ENCODE measurements around the gene F11R. TPM values are rescaled to one million over a fixed set of nuclear protein-coding genes. Genes with fewer than 3 reads are reported as not detected.
"Not testable (repeated sequence)": the region's sequence is repeated elsewhere in the genome, so short reads cannot be mapped to it uniquely, and the experiment has no call there.

The F11R gene
- total RNA-seq, 1 experiment from 2014 or later, result 196 TPM

GRCh38 chr1:161017756-161018630, 3.0 kb downstream of the F11R start:
- intact Hi-C loops (cut with micrococcal nuclease; ENCODE audit: unreplicated experiment), result no loop called here
- Histone ChIP-seq H3K9me3 (no peaks in the 10 kb centered on the region), H3K4me3 (ENCODE audit: low read depth, low read length) (no peak overlapping the region), H3K36me3 (ENCODE audit: control insufficient read depth, insufficient read depth, low read length) (no peaks in the 10 kb centered on the region; the same call in none of the 2 replicates), H3K27me3 (replicated peaks; ENCODE audit: control insufficient read depth, insufficient read depth, low read length) (no peaks in the 10 kb centered on the region), H3K4me1 (peaks cover 62% of the 10 kb centered on the region)
- Mint-ChIP-seq H3K4me1 (ENCODE audit: low read depth, unreplicated experiment) (peaks cover 55% of the 10 kb centered on the region), H3K36me3 (ENCODE audit: insufficient read depth, unreplicated experiment) (peaks cover 57% of the 10 kb centered on the region), H3K27me3 (ENCODE audit: insufficient read depth, unreplicated experiment) (no peaks in the 10 kb centered on the region), H3K27ac (ENCODE audit: unreplicated experiment) (peak overlapping the region; percentile 80), H3K9me3 (ENCODE audit: unreplicated experiment) (no peaks in the 10 kb centered on the region), H3K4me3 (ENCODE audit: unreplicated experiment) (peak overlapping the region; percentile 89)
- no peak for TF ChIP-seq CTCF (IDR thresholded peaks at IDR 0.05; ENCODE audit: insufficient read depth in 1 of 2, low read depth in 1 of 2, low read length in 1 of 2, severe bottlenecking in 1 of 2, unreplicated experiment in 1 of 2)
- DNase-seq, result no peak
- POLR2A ChIA-PET, result interaction anchor here (0.7 kb wide), 1 partner anchor 21 kb away, joined by 3 read pairs; the partner anchor contains the start of gene TSTD1
- no TSS peak for BruUV-seq (replicated peaks)
- CTCF ChIA-PET, result interaction anchor here (0.6 kb wide), 1 partner anchor 21 kb away, joined by 3 read pairs; no protein-coding TSS in a partner anchor

GRCh38 chr1:161017181-161017580, 3.8 kb downstream of the F11R start:
- H3K9me3 ChIP-seq; H3K27me3 ChIP-seq (replicated peaks; ENCODE audit: control insufficient read depth, insufficient read depth, low read length); CTCF ChIA-PET; H3K36me3 ChIP-seq (ENCODE audit: control insufficient read depth, insufficient read depth, low read length); H3K4me3 ChIP-seq (ENCODE audit: low read depth, low read length); intact Hi-C loops (cut with micrococcal nuclease; ENCODE audit: unreplicated experiment); DNase-seq; POLR2A ChIA-PET; H3K9me3 Mint-ChIP-seq (ENCODE audit: unreplicated experiment); H3K27me3 Mint-ChIP-seq (ENCODE audit: insufficient read depth, unreplicated experiment): not testable (repeated sequence)
- H3K4me1 Mint-ChIP-seq (ENCODE audit: low read depth, unreplicated experiment), result peaks cover 55% of the 10 kb centered on the region
- H3K27ac Mint-ChIP-seq (ENCODE audit: unreplicated experiment), result peak overlapping the region; percentile 80
- peaks cover 57% of the 10 kb centered on the region for H3K36me3 Mint-ChIP-seq (ENCODE audit: insufficient read depth, unreplicated experiment)
- peaks cover 63% of the 10 kb centered on the region for H3K4me1 ChIP-seq
- H3K4me3 Mint-ChIP-seq (ENCODE audit: unreplicated experiment), result peak overlapping the region; percentile 89
- TSS peak; percentile 13 for BruUV-seq (replicated peaks)

- BruUV-seq (replicated peaks); H3K9me3 ChIP-seq; H3K9me3 Mint-ChIP-seq (ENCODE audit: unreplicated experiment); H3K27me3 ChIP-seq (replicated peaks; ENCODE audit: control insufficient read depth, insufficient read depth, low read length); POLR2A ChIA-PET; H3K4me3 ChIP-seq (ENCODE audit: low read depth, low read length); intact Hi-C loops (cut with micrococcal nuclease; ENCODE audit: unreplicated experiment); DNase-seq; H3K36me3 ChIP-seq (ENCODE audit: control insufficient read depth, insufficient read depth, low read length); CTCF ChIA-PET; H3K27me3 Mint-ChIP-seq (ENCODE audit: insufficient read depth, unreplicated experiment): not testable (repeated sequence)
- H3K36me3 Mint-ChIP-seq (ENCODE audit: insufficient read depth, unreplicated experiment), result peaks cover 62% of the 10 kb centered on the region
- H3K4me3 Mint-ChIP-seq (ENCODE audit: unreplicated experiment), result peak overlapping the region; percentile 89
- peaks cover 59% of the 10 kb centered on the region for H3K4me1 ChIP-seq
- peaks cover 55% of the 10 kb centered on the region for H3K4me1 Mint-ChIP-seq (ENCODE audit: low read depth, unreplicated experiment)
- H3K27ac Mint-ChIP-seq (ENCODE audit: unreplicated experiment), result peak overlapping the region; percentile 80
Measured at GRCh38 chr1:161016683-161017082, 4.3 kb downstream of the F11R start.
